Breast epithelium (tissue), 4 donors: ENCODE results near the gene SLC12A5. TPM values are rescaled to one million over a fixed set of nuclear protein-coding genes. Genes with fewer than 3 reads are reported as not detected.
"Not testable (repeated sequence)": the region's sequence is repeated elsewhere in the genome, so short reads cannot be mapped to it uniquely, and the experiment has no call there.

ENCODE experiments used
- DNase-seq, 2 donors: peaks; one replicate each; pipeline ENCODE4 v3.0.0-alpha.2; 2019; ENCODE audit warnings: low spot score in 2 of 2
- H3K27ac ChIP-seq, 2 donors: fragments of 200-600 bp; sonication (generic) in 1 of 2; one replicate each; pipeline ENCODE4 v1.5.1; 2016 to 2019; ENCODE audit warnings: mild to moderate bottlenecking in 1 of 2
- H3K27me3 ChIP-seq, 2 donors: fragments of 200-600 bp; sonication (generic) in 1 of 2; one replicate each; pipeline versions ENCODE4 v1.5.1 to v1.6.0; 2017 to 2019; ENCODE audit warnings: control low read depth in 1 of 2, mild to moderate bottlenecking in 1 of 2
- H3K36me3 ChIP-seq: fragments of 200-600 bp; one replicate; pipeline ENCODE4 v1.5.1; 2019
- H3K4me1 ChIP-seq, 2 donors: fragments of 200-600 bp; sonication (generic); one replicate each; pipeline ENCODE4 v1.5.1; 2016 to 2019; ENCODE audit warnings: control low read depth in 1 of 2
- H3K4me3 ChIP-seq, 3 donors: fragments of 200-600 bp; sonication (generic); 1 replicate in 2 of 3; 2 replicates in 1 of 3; pipeline ENCODE4 v1.5.1; 2016 to 2019; ENCODE audit warnings: mild to moderate bottlenecking in 3 of 3, moderate library complexity in 2 of 3
- H3K9me3 ChIP-seq, 2 donors: fragments of 200-600 bp; sonication (generic) in 1 of 2; one replicate each; pipeline ENCODE4 v1.5.1; 2016 to 2019; ENCODE audit warnings: control low read depth in 1 of 2
- POLR2A ChIP-seq: fragments of 450-650 bp; IDR thresholded peaks from one replicate; pipeline ENCODE4 v1.6.1; 2016; ENCODE audit warnings: antibody characterized with exemption, mild to moderate bottlenecking, moderate library complexity
- POLR2AphosphoS5 ChIP-seq, 3 donors: sonication (generic); formaldehyde crosslinking; IDR thresholded peaks; one replicate each; pipeline ENCODE4 v1.6.1; 2017; ENCODE audit warnings: antibody characterized with exemption in 3 of 3
- intact Hi-C: fragments of 100-400 bp; cut with DNase I; formaldehyde crosslinking; loops from one replicate; pipeline ENCODE4 v1.15.1; 2023; ENCODE audit warnings: low total_unique reads
- total RNA-seq, 3 donors: library from RNA; depleted of rRNA; stranded (reverse); fragments of >200 nt; gene quantifications; one replicate each; pipeline ENCODE4 v1.1.0, GENCODE V29; 2016
- TF ChIP-seq, protein P1 (sequence below), 3 donors: fragments of 450-650 bp; IDR thresholded peaks; one replicate each; pipeline ENCODE4 v1.5.1; 2016 to 2017; ENCODE audit warnings: antibody characterized with exemption in 3 of 3, mild to moderate bottlenecking in 3 of 3, moderate library complexity in 3 of 3

Gene SLC12A5
- under 1 TPM in 1 of 3 donors, not detected in 2; 0.33 TPM for total RNA-seq

DNA sequence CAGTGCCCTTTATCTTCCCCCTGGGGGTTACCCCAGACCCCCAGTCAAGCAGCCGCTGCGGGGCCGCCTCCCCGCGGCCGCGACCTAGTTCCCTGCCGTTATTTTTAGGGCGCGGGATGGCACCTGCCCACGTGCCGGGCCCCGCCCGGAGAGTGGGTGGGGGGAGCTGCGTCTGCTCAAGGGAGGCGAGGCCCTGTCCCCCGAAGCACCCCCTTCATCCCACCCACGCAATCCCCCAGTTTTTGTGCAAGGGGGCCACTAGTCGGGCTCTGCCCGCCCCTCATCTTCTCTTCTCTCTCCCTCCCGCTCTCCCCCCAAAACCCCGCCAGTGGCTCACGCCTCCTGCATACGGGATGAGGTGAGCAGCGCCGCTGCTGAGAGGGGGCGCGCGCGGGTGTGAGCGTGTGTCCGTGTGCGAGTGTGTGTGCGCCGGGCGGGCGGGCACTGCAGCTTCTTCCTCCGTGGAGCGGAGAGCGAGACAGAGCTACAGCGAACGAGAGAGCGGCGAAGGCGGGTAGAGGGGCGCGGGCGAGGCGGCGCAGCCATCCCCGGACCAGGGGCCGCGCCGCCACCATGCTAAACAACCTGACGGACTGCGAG, at the start of gene SLC12A5:
SLC12A5 (plus strand) TSS at position 444 of the 600 bp plus-strand sequence; CDS start at position 574, 130 bp downstream.
- no peak for DNase-seq
- H3K27ac ChIP-seq, result no peak within 1 kb of the TSS
- H3K4me1 ChIP-seq, result no peaks in the 10 kb centered on the region
- TF ChIP-seq POLR2AphosphoS5 (IDR thresholded peaks at IDR 0.05) (no peak), POLR2A (no peak)
- TF ChIP-seq, protein P1, sequence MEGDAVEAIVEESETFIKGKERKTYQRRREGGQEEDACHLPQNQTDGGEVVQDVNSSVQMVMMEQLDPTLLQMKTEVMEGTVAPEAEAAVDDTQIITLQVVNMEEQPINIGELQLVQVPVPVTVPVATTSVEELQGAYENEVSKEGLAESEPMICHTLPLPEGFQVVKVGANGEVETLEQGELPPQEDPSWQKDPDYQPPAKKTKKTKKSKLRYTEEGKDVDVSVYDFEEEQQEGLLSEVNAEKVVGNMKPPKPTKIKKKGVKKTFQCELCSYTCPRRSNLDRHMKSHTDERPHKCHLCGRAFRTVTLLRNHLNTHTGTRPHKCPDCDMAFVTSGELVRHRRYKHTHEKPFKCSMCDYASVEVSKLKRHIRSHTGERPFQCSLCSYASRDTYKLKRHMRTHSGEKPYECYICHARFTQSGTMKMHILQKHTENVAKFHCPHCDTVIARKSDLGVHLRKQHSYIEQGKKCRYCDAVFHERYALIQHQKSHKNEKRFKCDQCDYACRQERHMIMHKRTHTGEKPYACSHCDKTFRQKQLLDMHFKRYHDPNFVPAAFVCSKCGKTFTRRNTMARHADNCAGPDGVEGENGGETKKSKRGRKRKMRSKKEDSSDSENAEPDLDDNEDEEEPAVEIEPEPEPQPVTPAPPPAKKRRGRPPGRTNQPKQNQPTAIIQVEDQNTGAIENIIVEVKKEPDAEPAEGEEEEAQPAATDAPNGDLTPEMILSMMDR (IDR thresholded peaks at IDR 0.05), result no peak
- intact Hi-C loops, result no loop called here
- H3K27me3 ChIP-seq, result peaks cover 16 to 99% of the 10 kb centered on the region in 2 donors
- no peaks in the 10 kb centered on the region for H3K36me3 ChIP-seq
- H3K9me3 ChIP-seq, result no peaks in the 10 kb centered on the region
- H3K4me3 ChIP-seq, result no peak within 1 kb of the TSS

DNA sequence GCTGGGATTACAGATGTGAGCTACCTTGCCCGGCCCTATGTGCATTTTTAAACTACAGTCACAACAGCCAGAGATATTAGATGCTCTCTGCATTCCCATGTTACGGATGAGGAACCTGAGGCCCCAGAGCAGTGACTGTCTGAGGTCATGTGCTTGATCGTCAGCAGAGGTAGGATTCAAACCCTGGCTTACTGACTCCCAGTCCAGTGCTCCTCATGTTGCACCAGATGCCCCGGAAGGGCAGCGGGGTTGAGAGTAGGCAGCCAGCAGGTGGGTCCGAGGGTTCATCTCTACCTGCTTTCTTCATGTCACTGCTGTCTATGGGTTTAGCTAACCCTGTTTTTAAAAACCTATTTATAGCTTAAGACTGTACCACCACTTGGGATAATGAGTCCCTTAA, 47.8 kb upstream of the SLC12A5 start:
- TF ChIP-seq POLR2A, result no peak
- TF ChIP-seq, protein P1 (IDR thresholded peaks at IDR 0.05), result no peak
- TF ChIP-seq POLR2AphosphoS5 (IDR thresholded peaks at IDR 0.05), result no peak
- intact Hi-C loops, result no loop called here
- Histone ChIP-seq H3K27ac (no peak overlapping the region), H3K36me3 (no peaks in the 10 kb centered on the region), H3K4me1 (no peaks in the 10 kb centered on the region), H3K4me3 (no peak overlapping the region), H3K9me3 (no peaks in the 10 kb centered on the region), H3K27me3 (no peaks in the 10 kb centered on the region)
- DNase-seq, result no peak

DNA sequence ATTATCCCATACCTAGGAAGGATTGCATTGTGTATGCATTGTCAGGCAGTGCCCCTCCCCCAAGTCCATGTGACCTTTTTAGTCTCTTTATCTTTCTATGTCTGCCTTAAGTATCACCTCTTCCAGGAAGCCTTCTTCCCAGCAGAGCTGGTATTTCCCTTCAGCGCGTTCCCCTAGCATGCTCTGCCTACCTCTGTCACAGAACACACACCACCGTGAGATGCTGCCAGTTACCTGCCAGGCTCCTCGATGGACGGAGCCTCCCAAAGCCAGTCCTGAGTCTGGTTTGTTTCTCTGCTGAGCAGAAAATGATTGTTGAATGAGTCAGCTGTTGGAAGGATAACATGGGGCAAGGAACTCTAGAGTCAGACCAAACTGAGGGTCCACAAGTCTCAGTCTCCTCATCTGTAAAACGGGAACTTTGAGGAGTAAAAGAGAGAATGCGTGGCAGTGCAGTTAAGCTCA, 45.7 kb upstream of the SLC12A5 start:
- Histone ChIP-seq H3K27ac (no peak overlapping the region), H3K4me3 (no peak overlapping the region), H3K9me3 (no peaks in the 10 kb centered on the region), H3K36me3 (no peaks in the 10 kb centered on the region), H3K27me3 (no peaks in the 10 kb centered on the region), H3K4me1 (no peaks in the 10 kb centered on the region)
- intact Hi-C loops, result no loop called here
- no peak for DNase-seq
- TF ChIP-seq, protein P1 (IDR thresholded peaks at IDR 0.05), result no peak
- TF ChIP-seq POLR2A (no peak), POLR2AphosphoS5 (IDR thresholded peaks at IDR 0.05) (no peak)

DNA sequence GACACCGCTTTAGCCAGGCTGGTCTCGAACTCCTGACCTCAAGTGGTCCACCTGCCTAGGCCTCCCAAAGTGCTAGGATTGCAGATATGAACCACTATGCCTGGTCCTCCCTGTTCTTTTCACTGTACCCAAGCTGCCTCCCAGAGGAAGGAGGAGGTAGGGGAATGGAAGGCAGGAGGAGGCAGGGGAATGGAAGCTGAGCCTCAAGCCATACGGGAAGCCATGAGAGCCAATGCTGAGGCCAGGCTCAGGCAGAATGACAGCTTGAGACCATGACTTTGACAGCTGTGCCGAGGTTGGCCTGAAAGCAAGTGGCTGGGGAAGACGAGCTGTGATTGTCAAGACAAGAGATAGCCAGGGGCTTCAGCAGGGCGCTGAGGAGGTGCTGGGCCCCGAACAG, 43.4 kb upstream of the SLC12A5 start:
- intact Hi-C loops, result no loop called here
- no peaks in the 10 kb centered on the region for H3K27me3 ChIP-seq
- H3K9me3 ChIP-seq, result no peaks in the 10 kb centered on the region
- DNase-seq, result no peak
- TF ChIP-seq POLR2A (no peak), POLR2AphosphoS5 (IDR thresholded peaks at IDR 0.05) (no peak)
- TF ChIP-seq, protein P1 (IDR thresholded peaks at IDR 0.05), result no peak
- H3K4me3 ChIP-seq, result no peak overlapping the region
- no peak overlapping the region for H3K27ac ChIP-seq
- no peaks in the 10 kb centered on the region for H3K4me1 ChIP-seq
- no peaks in the 10 kb centered on the region for H3K36me3 ChIP-seq

DNA sequence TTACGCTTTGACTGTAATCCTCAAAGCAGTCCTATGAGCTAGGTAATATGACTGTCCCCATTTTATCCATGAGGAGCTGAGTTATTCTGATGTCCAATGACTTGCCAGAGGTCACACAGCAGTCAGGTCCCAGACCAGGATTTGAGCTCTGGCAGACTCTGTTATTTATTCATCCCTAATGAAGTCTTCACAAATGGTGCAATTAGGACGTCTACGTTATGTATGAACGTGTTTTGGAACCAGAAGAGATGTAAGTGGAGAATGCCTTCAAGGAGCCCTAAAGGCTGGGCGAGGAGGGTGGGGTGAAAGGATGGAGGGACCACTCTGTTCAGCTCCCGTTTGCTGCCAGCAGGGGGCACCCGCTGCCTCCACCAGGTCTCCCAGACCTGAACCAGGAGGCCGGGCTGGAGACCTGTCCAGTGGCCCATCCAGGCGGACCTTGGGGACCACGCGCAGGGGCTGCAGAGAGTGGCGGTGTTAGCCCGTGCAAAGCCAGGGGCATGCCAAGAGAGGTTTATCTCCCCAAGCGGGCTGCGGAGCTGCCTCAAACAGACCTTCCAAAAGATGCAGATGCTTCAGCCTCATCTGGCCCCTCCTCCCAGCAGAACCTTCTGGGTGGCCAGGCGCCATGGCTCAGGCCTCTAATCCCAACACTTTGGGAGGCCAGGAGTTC, 41.8 kb upstream of the SLC12A5 start:
- no peaks in the 10 kb centered on the region for H3K36me3 ChIP-seq
- peaks cover 0 to 4% of the 10 kb centered on the region in 2 donors for H3K27me3 ChIP-seq
- no peak overlapping the region for H3K4me3 ChIP-seq
- intact Hi-C loops, result no loop called here
- DNase-seq, result peak in 1 of 2 donors; percentile 70
- H3K4me1 ChIP-seq, result no peaks in the 10 kb centered on the region
- no peak overlapping the region for H3K27ac ChIP-seq
- H3K9me3 ChIP-seq, result no peaks in the 10 kb centered on the region
- no peak for TF ChIP-seq POLR2A
- TF ChIP-seq, protein P1 (IDR thresholded peaks at IDR 0.05), result peak in 2 of 3 donors; percentile 56 to 67

DNA sequence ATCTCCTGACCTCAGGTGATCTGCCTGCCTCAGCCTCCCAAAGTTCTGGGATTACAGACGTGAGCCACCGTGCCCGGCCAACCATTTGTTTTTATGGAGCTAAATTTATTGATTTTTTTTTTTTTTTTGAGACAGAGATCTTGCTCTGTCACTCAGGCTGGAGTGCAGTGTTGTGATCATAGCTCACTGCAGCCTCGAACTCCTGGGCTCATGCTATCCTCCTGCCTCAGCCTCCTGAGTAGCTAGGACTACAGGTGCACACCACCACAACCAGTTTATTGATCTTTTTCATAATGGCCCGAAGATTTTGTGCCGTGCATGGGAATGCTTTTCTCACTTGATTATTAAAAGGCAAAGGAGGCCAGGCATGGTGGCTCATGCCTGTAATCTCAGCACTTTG, 40.2 kb upstream of the SLC12A5 start:
- H3K27me3 ChIP-seq, H3K4me3 ChIP-seq, H3K27ac ChIP-seq, intact Hi-C loops, DNase-seq, H3K9me3 ChIP-seq, H3K36me3 ChIP-seq, H3K4me1 ChIP-seq: not testable (repeated sequence)
